WTC11 (cell line): ENCODE results near the gene NFATC2. TPM values are rescaled to one million over a fixed set of nuclear protein-coding genes. Genes with fewer than 3 reads are reported as not detected.

Experiments
- ATAC-seq: fragments of 200-7000 bp; cut with Tn5 transposase; 2 replicates; pipeline ENCODE4 v1.10.0; 2021; ENCODE audit warnings: mild to moderate bottlenecking, moderate library complexity
- CTCF ChIA-PET: fragments of 300-600 bp; sonication (Branson Sonifier 250); formaldehyde crosslinking; loops from one replicate; lab custom pipeline; 2021; ENCODE audit warnings: antibody characterized with exemption; lab: Charles Lee
- POLR2A ChIA-PET: fragments of 350-600 bp; sonication (Branson Sonifier 250); formaldehyde crosslinking; loops from one replicate; lab custom pipeline; 2021; ENCODE audit warnings: antibody characterized with exemption; lab: Charles Lee
- DNase-seq: peaks from one replicate; pipeline ENCODE4 v3.0.0; 2021; ENCODE audit warnings: low spot score
- H3K27ac Mint-ChIP-seq: 2 replicates; pipeline ENCODE4 v1.8.0; 2021; ENCODE audit warnings: mixed read lengths
- H3K27me3 Mint-ChIP-seq: 2 replicates; pipeline ENCODE4 v1.8.0; 2021; ENCODE audit warnings: low read depth, mild to moderate bottlenecking, moderate library complexity, mixed read lengths
- H3K36me3 Mint-ChIP-seq: 2 replicates; pipeline ENCODE4 v1.8.0; 2021; ENCODE audit warnings: mixed read lengths
- H3K4me1 Mint-ChIP-seq: 2 replicates; pipeline ENCODE4 v1.8.0; 2022; ENCODE audit warnings: mixed read lengths
- H3K4me3 Mint-ChIP-seq: 2 replicates; pipeline ENCODE4 v1.8.0; 2021; ENCODE audit warnings: mild to moderate bottlenecking, moderate library complexity, mixed read lengths
- H3K9me3 Mint-ChIP-seq: 2 replicates; pipeline ENCODE4 v1.8.0; 2021; ENCODE audit warnings: mixed read lengths
- CBFB ChIP-seq: sonication (generic); formaldehyde crosslinking; IDR thresholded peaks from 2 replicates; pipeline ENCODE4 v1.8.1; 2022; ENCODE audit warnings: mild to moderate bottlenecking, low read depth, missing genetic modification reagents
- ESRRA ChIP-seq: sonication (generic); formaldehyde crosslinking; IDR thresholded peaks from 2 replicates; pipeline ENCODE4 v1.8.1; 2022; ENCODE audit warnings: mild to moderate bottlenecking, missing genetic modification reagents, borderline replicate concordance
- FOXP1 ChIP-seq: sonication (generic); formaldehyde crosslinking; IDR thresholded peaks from 2 replicates; pipeline ENCODE4 v1.8.0; 2022; ENCODE audit warnings: missing genetic modification reagents, mild to moderate bottlenecking, moderate library complexity, borderline replicate concordance
- GTF2I ChIP-seq: fragments of 250-450 bp; sonication (Bioruptor Pico); conservative IDR thresholded peaks from 2 replicates; pipeline ENCODE4 v1.4.0; 2021; ENCODE audit warnings: mild to moderate bottlenecking
- MYBL2 ChIP-seq: sonication (generic); formaldehyde crosslinking; IDR thresholded peaks from 2 replicates; pipeline ENCODE4 v1.8.1; 2023; ENCODE audit warnings: mild to moderate bottlenecking, moderate library complexity, missing genetic modification reagents
- TEAD1 ChIP-seq: sonication (generic); formaldehyde crosslinking; IDR thresholded peaks from 2 replicates; pipeline ENCODE4 v1.8.0; 2022; ENCODE audit warnings: mild to moderate bottlenecking, missing genetic modification reagents
- TEAD4 ChIP-seq: sonication (generic); formaldehyde crosslinking; IDR thresholded peaks from 2 replicates; pipeline ENCODE4 v1.8.0; 2022; ENCODE audit warnings: mild to moderate bottlenecking, missing genetic modification reagents
- ZNF219 ChIP-seq: sonication (generic); formaldehyde crosslinking; IDR thresholded peaks from 2 replicates; pipeline ENCODE4 v1.8.0; 2023; ENCODE audit warnings: missing genetic modification reagents, mild to moderate bottlenecking, borderline replicate concordance
- ZNF263 ChIP-seq: sonication (generic); formaldehyde crosslinking; IDR thresholded peaks from 2 replicates; pipeline ENCODE4 v1.8.1; 2022; ENCODE audit warnings: low read depth, mild to moderate bottlenecking, moderate library complexity, missing genetic modification reagents
- total RNA-seq: library from RNA; stranded (reverse); gene quantifications from 3 replicates; pipeline ENCODE4 v1.2.3, GENCODE V29; 2021
- TF ChIP-seq, protein P1 (sequence below): sonication (generic); formaldehyde crosslinking; IDR thresholded peaks from 2 replicates; pipeline ENCODE4 v1.8.1; 2023; ENCODE audit warnings: mild to moderate bottlenecking, moderate library complexity, missing genetic modification reagents
- TF ChIP-seq, protein P2 (sequence below): sonication (generic); formaldehyde crosslinking; IDR thresholded peaks from 2 replicates; pipeline ENCODE4 v1.8.0; 2022; ENCODE audit warnings: mild to moderate bottlenecking, missing genetic modification reagents
- TF ChIP-seq, protein P3 (sequence below): sonication (generic); formaldehyde crosslinking; IDR thresholded peaks from 2 replicates; pipeline ENCODE4 v1.8.1; 2023; ENCODE audit warnings: mild to moderate bottlenecking, missing genetic modification reagents, moderate library complexity
- TF ChIP-seq, protein P4 (sequence below): sonication (generic); formaldehyde crosslinking; IDR thresholded peaks from 2 replicates; pipeline ENCODE4 v1.8.1; 2023; ENCODE audit warnings: mild to moderate bottlenecking, missing genetic modification reagents
- TF ChIP-seq, protein P5 (sequence below): fragments of 250-450 bp; sonication (Bioruptor Pico); IDR thresholded peaks from 2 replicates; pipeline ENCODE4 v1.9.0; 2021; ENCODE audit warnings: moderate library complexity, mild to moderate bottlenecking, inconsistent platforms, borderline replicate concordance
- TF ChIP-seq, protein P6 (sequence below): sonication (generic); formaldehyde crosslinking; IDR thresholded peaks from 2 replicates; pipeline ENCODE4 v1.8.1; 2023; ENCODE audit warnings: mild to moderate bottlenecking, missing genetic modification reagents, moderate library complexity

Gene NFATC2
- total RNA-seq, 1 experiment from 2014 or later, result 1.7 TPM

DNA sequence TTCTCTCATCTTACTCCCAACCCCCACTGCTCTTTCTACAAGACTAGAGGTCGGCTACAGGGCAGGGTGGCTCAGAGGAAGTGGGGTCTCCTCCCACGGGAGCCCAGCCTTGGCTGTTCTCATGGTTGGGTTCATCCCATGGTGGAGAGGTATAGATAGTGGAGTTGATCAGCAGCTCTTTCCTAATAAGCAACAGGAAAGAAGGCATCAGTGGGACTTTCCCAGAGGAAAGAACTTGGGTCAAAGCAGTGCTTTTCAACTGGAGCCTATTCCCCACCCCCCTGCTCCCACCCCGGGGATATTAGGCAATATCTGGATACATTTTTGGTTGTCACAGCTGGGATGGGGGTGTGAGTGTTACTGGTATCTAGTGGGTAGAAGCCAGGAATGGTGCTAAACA, 200.9 kb downstream of the NFATC2 start (continued):
- TF ChIP-seq, protein P1, sequence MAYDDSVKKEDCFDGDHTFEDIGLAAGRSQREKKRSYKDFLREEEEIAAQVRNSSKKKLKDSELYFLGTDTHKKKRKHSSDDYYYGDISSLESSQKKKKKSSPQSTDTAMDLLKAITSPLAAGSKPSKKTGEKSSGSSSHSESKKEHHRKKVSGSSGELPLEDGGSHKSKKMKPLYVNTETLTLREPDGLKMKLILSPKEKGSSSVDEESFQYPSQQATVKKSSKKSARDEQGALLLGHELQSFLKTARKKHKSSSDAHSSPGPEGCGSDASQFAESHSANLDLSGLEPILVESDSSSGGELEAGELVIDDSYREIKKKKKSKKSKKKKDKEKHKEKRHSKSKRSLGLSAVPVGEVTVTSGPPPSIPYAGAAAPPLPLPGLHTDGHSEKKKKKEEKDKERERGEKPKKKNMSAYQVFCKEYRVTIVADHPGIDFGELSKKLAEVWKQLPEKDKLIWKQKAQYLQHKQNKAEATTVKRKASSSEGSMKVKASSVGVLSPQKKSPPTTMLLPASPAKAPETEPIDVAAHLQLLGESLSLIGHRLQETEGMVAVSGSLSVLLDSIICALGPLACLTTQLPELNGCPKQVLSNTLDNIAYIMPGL, result no peak

DNA sequence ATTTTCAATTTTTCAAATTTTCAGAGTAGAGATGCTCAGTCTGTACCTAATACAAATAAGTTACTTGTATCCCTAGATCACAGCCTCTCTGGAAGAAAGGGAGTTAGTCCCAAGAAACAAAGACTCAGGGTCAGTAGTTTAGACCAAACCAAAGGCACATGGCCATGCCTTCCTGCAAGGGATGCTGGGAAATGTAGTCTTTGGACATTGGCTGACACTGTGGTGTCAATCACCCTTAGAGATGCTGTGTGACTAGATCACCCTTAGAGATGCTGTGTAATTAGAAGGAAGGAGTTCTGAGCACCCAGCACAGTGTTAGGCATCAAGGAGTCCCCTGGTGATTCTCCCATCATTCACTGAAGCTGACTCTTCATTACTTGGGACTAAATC, 202.1 kb downstream of the NFATC2 start:
- Mint-ChIP-seq H3K36me3 (peaks cover 5% of the 10 kb centered on the region), H3K27me3 (no peaks in the 10 kb centered on the region; the same call in 1 of the 2 replicates), H3K9me3 (peaks cover 39% of the 10 kb centered on the region), H3K27ac (no peak overlapping the region), H3K4me3 (no peak overlapping the region), H3K4me1 (0 out of 2 replicates have a peak, but pooled peaks cover 3% of the 10 kb centered on the region)
- CTCF ChIA-PET, result no interaction called here
- TF ChIP-seq, protein P2, sequence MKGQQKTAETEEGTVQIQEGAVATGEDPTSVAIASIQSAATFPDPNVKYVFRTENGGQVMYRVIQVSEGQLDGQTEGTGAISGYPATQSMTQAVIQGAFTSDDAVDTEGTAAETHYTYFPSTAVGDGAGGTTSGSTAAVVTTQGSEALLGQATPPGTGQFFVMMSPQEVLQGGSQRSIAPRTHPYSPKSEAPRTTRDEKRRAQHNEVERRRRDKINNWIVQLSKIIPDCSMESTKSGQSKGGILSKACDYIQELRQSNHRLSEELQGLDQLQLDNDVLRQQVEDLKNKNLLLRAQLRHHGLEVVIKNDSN (CRISPR knock-in tag), result peak; percentile 61; the same call in 1 of the 2 replicates
- TF ChIP-seq, protein P3, sequence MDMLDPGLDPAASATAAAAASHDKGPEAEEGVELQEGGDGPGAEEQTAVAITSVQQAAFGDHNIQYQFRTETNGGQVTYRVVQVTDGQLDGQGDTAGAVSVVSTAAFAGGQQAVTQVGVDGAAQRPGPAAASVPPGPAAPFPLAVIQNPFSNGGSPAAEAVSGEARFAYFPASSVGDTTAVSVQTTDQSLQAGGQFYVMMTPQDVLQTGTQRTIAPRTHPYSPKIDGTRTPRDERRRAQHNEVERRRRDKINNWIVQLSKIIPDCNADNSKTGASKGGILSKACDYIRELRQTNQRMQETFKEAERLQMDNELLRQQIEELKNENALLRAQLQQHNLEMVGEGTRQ, result peak; percentile 79
- TF ChIP-seq TEAD4, result no peak
- TF ChIP-seq, protein P4, sequence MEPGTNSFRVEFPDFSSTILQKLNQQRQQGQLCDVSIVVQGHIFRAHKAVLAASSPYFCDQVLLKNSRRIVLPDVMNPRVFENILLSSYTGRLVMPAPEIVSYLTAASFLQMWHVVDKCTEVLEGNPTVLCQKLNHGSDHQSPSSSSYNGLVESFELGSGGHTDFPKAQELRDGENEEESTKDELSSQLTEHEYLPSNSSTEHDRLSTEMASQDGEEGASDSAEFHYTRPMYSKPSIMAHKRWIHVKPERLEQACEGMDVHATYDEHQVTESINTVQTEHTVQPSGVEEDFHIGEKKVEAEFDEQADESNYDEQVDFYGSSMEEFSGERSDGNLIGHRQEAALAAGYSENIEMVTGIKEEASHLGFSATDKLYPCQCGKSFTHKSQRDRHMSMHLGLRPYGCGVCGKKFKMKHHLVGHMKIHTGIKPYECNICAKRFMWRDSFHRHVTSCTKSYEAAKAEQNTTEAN (CRISPR knock-in tag), result no peak
- TF ChIP-seq ZNF219 (CRISPR knock-in tag), result no peak
- TF ChIP-seq, protein P5, sequence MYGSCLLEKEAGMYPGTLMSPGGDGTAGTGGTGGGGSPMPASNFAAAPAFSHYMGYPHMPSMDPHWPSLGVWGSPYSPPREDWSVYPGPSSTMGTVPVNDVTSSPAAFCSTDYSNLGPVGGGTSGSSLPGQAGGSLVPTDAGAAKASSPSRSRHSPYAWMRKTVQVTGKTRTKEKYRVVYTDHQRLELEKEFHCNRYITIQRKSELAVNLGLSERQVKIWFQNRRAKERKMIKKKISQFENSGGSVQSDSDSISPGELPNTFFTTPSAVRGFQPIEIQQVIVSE, result no peak
- ATAC-seq, result no peak
- POLR2A ChIA-PET, result no interaction called here
- no peak for DNase-seq

DNA sequence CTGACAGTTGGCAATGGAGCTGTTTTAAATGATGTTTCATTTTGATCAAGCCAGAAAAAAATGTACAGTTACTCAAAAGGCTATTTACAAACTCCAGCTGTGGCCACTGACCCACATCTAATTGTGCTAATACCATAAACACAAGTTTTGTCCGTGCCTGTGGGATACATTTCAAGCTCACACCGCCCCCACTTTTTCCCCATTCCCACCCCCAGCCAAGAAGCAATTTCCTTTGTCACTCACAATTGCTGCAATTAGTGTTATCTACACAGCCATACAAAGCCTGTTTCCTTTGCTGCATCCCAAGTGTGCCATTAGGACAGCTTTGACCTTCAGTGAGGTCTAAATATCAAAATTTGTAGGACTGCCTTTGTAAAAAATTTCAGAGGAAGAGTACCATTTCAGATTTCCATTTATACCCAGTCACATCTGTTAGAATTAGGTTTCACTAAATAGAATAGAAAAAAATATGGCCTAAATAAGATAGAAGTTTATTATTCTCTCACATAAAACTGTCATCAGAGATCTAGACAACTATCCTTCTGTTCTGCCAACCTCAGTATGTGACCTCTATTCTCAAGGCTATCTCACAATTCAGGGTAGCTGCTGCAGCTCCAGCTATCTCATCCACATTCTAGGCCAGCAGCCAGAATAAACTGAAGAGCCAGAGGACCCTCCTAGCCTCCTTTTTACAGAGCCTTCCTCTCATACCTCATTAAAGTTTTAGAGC, 202.6 kb downstream of the NFATC2 start:
- TF ChIP-seq FOXP1 (CRISPR knock-in tag) (no peak), TEAD1 (CRISPR knock-in tag) (no peak), ZNF263 (CRISPR knock-in tag) (no peak), GTF2I (no peak), CBFB (CRISPR knock-in tag) (no peak), MYBL2 (CRISPR knock-in tag) (no peak), ESRRA (CRISPR knock-in tag) (no peak)
- TF ChIP-seq, protein P6, sequence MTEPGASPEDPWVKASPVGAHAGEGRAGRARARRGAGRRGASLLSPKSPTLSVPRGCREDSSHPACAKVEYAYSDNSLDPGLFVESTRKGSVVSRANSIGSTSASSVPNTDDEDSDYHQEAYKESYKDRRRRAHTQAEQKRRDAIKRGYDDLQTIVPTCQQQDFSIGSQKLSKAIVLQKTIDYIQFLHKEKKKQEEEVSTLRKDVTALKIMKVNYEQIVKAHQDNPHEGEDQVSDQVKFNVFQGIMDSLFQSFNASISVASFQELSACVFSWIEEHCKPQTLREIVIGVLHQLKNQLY (CRISPR knock-in tag), result no peak
- no peak for DNase-seq
- H3K9me3 Mint-ChIP-seq, result peaks cover 39% of the 10 kb centered on the region
- CTCF ChIA-PET, result interaction anchor here (1.2 to 1.6 kb wide), 3 partner anchors 14 to 352 kb away, joined by 4 to 8 read pairs (median 4); no protein-coding TSS in a partner anchor
- ATAC-seq, result no peak
- 0 out of 2 replicates have a peak, but pooled peaks cover 3% of the 10 kb centered on the region for H3K4me1 Mint-ChIP-seq
- H3K27me3 Mint-ChIP-seq, result no peaks in the 10 kb centered on the region; the same call in 1 of the 2 replicates
- H3K36me3 Mint-ChIP-seq, result peaks cover 5% of the 10 kb centered on the region
- H3K27ac Mint-ChIP-seq, result no peak overlapping the region
- no peak overlapping the region for H3K4me3 Mint-ChIP-seq
- POLR2A ChIA-PET, result no interaction called here
